Trophoblast cell (in vitro differentiated cells and primary cell): ENCODE results near the gene HCFC2.

Experiments
- DNase-seq, 2 donors: peaks; one replicate each; pipeline ENCODE4 v3.0.0-alpha.2; 2016
- H2AFZ ChIP-seq: 2 replicates; pipeline ENCODE4 v1.6.1; 2013; ENCODE audit warnings: low read length, moderate library complexity, mild to moderate bottlenecking; ENCODE audit not compliant: insufficient read depth, poor library complexity
- H2AK5ac ChIP-seq: 2 replicates; pipeline ENCODE4 v1.6.1; 2013; ENCODE audit warnings: mild to moderate bottlenecking, low read length
- H2BK120ac ChIP-seq: 2 replicates; pipeline ENCODE4 v1.6.1; 2013; ENCODE audit warnings: low read length, mild to moderate bottlenecking, moderate library complexity; ENCODE audit not compliant: insufficient read depth, poor library complexity
- H2BK12ac ChIP-seq: 2 replicates; pipeline ENCODE4 v1.6.1; 2013; ENCODE audit warnings: mild to moderate bottlenecking, low read length, moderate library complexity
- H2BK5ac ChIP-seq: 2 replicates; pipeline ENCODE4 v1.6.1; 2013; ENCODE audit warnings: low read length, low read depth, moderate library complexity, mild to moderate bottlenecking; ENCODE audit not compliant: poor library complexity
- H3K14ac ChIP-seq: 2 replicates; pipeline ENCODE4 v1.6.1; 2013; ENCODE audit warnings: mild to moderate bottlenecking, low read length
- H3K18ac ChIP-seq: 2 replicates; pipeline ENCODE4 v1.6.1; 2013; ENCODE audit warnings: mild to moderate bottlenecking, low read length
- H3K23ac ChIP-seq: 2 replicates; pipeline ENCODE4 v1.6.1; 2013; ENCODE audit warnings: low read length
- H3K27ac ChIP-seq: 2 replicates; pipeline ENCODE4 v1.5.1; 2013; ENCODE audit warnings: low read depth, mild to moderate bottlenecking, inconsistent platforms, low read length, moderate library complexity
- H3K27me3 ChIP-seq: 2 replicates; pipeline ENCODE4 v1.6.1; 2013; ENCODE audit warnings: inconsistent platforms, mild to moderate bottlenecking, low read length, moderate library complexity; ENCODE audit not compliant: insufficient read depth
- H3K36me3 ChIP-seq, 2 experiments: 1 replicate in 1 of 2; 2 replicates in 1 of 2; pipeline ENCODE4 v1.6.1; 2013; ENCODE audit warnings: low read length in 2 of 2, mild to moderate bottlenecking in 2 of 2, moderate library complexity in 1 of 2; ENCODE audit not compliant: insufficient read depth in 2 of 2, control insufficient read depth in 1 of 2
- H3K4ac ChIP-seq: 2 replicates; pipeline ENCODE4 v1.6.1; 2013; ENCODE audit warnings: low read depth, mild to moderate bottlenecking, low read length, moderate library complexity
- H3K4me1 ChIP-seq, 2 experiments: 1 replicate in 1 of 2; 2 replicates in 1 of 2; pipeline ENCODE4 v1.6.1; 2013; ENCODE audit warnings: low read length in 2 of 2, mild to moderate bottlenecking in 2 of 2, moderate library complexity in 1 of 2; ENCODE audit not compliant: insufficient read depth in 2 of 2, control insufficient read depth in 1 of 2
- H3K4me2 ChIP-seq: 2 replicates; pipeline ENCODE4 v1.6.1; 2013; ENCODE audit warnings: inconsistent platforms, mild to moderate bottlenecking, low read length, moderate library complexity
- H3K4me3 ChIP-seq: 2 replicates; pipeline ENCODE4 v1.5.1; 2013; ENCODE audit warnings: mild to moderate bottlenecking, low read depth, low read length, inconsistent platforms
- H3K79me1 ChIP-seq: one replicate; pipeline ENCODE4 v1.6.1; 2013; ENCODE audit warnings: low read length
- H3K79me2 ChIP-seq: 2 replicates; pipeline ENCODE4 v1.6.1; 2013; ENCODE audit warnings: low read length, mild to moderate bottlenecking; ENCODE audit not compliant: control insufficient read depth, insufficient read depth, poor library complexity
- H3K9ac ChIP-seq: 2 replicates; pipeline ENCODE4 v1.6.1; 2013; ENCODE audit warnings: mild to moderate bottlenecking, low read length
- H3K9me3 ChIP-seq: 2 replicates; pipeline ENCODE4 v1.6.1; 2013; ENCODE audit warnings: low read depth, mild to moderate bottlenecking, control low read depth, inconsistent platforms, low read length; ENCODE audit not compliant: insufficient read depth
- H4K12ac ChIP-seq: 2 replicates; pipeline ENCODE4 v1.6.1; 2013; ENCODE audit warnings: low read depth, mild to moderate bottlenecking, low read length, moderate library complexity
- H4K8ac ChIP-seq: 2 replicates; pipeline ENCODE4 v1.6.1; 2013; ENCODE audit warnings: low read depth, mild to moderate bottlenecking, low read length, moderate library complexity
- H4K91ac ChIP-seq: one replicate; pipeline ENCODE4 v1.6.1; 2013; ENCODE audit warnings: low read depth, mild to moderate bottlenecking, low read length, moderate library complexity
- WGBS: extraction: QIAGEN DNeasy Blood & Tissue Kit; methylation state at CpG from one replicate; pipeline ENCODE4 v1.1.7; 2013; ENCODE audit warnings: missing lambda C conversion rate; ENCODE audit not compliant: insufficient read length, insufficient coverage; ENCODE audit errors: extremely low coverage; 5-methylcytosine and 5-hydroxymethylcytosine counted together

HCFC2 gene

DNA sequence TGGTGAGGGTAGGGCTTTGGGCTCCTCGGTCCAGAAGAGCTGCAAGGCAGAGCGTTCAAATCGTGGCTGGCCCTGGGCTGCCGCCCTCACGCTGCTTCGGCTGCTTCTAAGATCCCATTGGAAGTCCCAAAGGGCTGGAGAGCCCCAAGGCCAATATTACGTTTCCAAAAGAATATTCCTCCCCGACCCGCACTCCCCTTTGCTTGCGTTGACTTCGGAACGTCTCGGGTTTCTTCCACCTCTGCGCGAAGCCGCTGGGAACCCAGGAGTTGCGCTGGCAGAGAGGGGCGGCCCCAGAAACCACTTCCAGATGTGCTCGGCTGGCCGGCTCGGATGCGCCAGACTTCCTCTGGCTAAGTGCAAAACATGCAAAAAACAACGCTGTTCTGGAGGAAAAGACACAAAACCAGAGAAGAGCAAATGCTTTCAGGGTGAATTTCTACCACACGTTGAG, 14.4 kb upstream of the HCFC2 start, which contains the start of gene GLT8D2:
Gene GLT8D2 (minus strand): TSS at position 285 of the 454 bp plus-strand sequence. CDS start 30,539 bp downstream, outside the sequence.
- WGBS: no CpG with 5 or more reads among the region's 24 CpGs

DNA sequence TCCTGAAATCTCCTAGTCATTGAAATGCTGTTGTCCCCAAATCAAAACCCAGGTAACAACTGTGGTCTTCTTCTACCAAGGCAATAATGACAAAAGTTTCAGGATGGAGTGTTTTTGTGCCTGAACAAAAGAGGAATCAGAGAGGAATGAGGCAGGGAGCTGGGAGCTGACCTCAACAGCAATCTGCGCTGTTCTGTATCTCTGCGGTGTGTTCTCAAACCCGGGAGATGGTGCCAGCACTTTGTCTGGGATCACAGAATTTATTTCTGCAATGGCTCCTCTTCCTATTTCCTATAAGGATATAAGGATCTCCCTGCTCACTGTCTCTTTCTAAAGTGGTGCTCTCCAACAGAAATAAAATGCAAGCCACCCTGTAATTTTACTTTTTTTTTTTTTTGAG, 13.9 kb upstream of the HCFC2 start:
- H3K23ac ChIP-seq: no peak overlapping the region
- H4K12ac ChIP-seq: no peak overlapping the region
- no peak overlapping the region for H4K8ac ChIP-seq
- peak overlapping the region; percentile 74 for H3K4me2 ChIP-seq
- H4K91ac ChIP-seq: no peak overlapping the region
- no peaks in the 10 kb centered on the region for H3K36me3 ChIP-seq
- H2BK12ac ChIP-seq: no peak overlapping the region
- no peaks in the 10 kb centered on the region for H3K79me2 ChIP-seq
- H3K4me3 ChIP-seq: no peak overlapping the region
- H3K9ac ChIP-seq: no peak overlapping the region
- no peak overlapping the region for H3K18ac ChIP-seq
- no peak overlapping the region for H2BK120ac ChIP-seq
- no peaks in the 10 kb centered on the region for H3K4me1 ChIP-seq
- H2AFZ ChIP-seq: no peak overlapping the region
- no peak overlapping the region for H3K14ac ChIP-seq
- H3K4ac ChIP-seq: no peak overlapping the region
- H3K27me3 ChIP-seq: no peaks in the 10 kb centered on the region
- DNase-seq: no peak
- WGBS: no CpG with 5 or more reads among the region's 3 CpGs
- no peak overlapping the region for H2AK5ac ChIP-seq
- H3K27ac ChIP-seq: no peak overlapping the region
- no peaks in the 10 kb centered on the region for H3K9me3 ChIP-seq
- H2BK5ac ChIP-seq: no peak overlapping the region
- no peaks in the 10 kb centered on the region for H3K79me1 ChIP-seq

More for the DNA sequence above, 14.4 kb upstream of the HCFC2 start, which contains the start of gene GLT8D2:
- no peaks in the 10 kb centered on the region for H3K9me3 ChIP-seq
- H3K4me3 ChIP-seq: peak within 1 kb of the TSS; percentile 50
- no peaks in the 10 kb centered on the region for H3K79me2 ChIP-seq
- no peaks in the 10 kb centered on the region for H3K36me3 ChIP-seq
- no peak within 1 kb of the TSS for H2BK12ac ChIP-seq
- peak within 1 kb of the TSS; percentile 74 for H3K4me2 ChIP-seq
- no peaks in the 10 kb centered on the region for H3K79me1 ChIP-seq
- no peak within 1 kb of the TSS for H4K12ac ChIP-seq
- H3K9ac ChIP-seq: no peak within 1 kb of the TSS
- H2BK120ac ChIP-seq: no peak within 1 kb of the TSS
- peak; percentile 32 to 48 for DNase-seq
- no peaks in the 10 kb centered on the region for H3K27me3 ChIP-seq
- H3K14ac ChIP-seq: no peak within 1 kb of the TSS
- peaks cover 0 to 4% of the 10 kb centered on the region in 2 experiments for H3K4me1 ChIP-seq
- peak within 1 kb of the TSS; percentile 43 for H2AFZ ChIP-seq
- no peak within 1 kb of the TSS for H3K4ac ChIP-seq
- no peak within 1 kb of the TSS for H2BK5ac ChIP-seq
- no peak within 1 kb of the TSS for H4K8ac ChIP-seq
- H2AK5ac ChIP-seq: no peak within 1 kb of the TSS
- no peak within 1 kb of the TSS for H3K27ac ChIP-seq
- no peak within 1 kb of the TSS for H3K18ac ChIP-seq
- no peak within 1 kb of the TSS for H4K91ac ChIP-seq
- no peak within 1 kb of the TSS for H3K23ac ChIP-seq

DNA sequence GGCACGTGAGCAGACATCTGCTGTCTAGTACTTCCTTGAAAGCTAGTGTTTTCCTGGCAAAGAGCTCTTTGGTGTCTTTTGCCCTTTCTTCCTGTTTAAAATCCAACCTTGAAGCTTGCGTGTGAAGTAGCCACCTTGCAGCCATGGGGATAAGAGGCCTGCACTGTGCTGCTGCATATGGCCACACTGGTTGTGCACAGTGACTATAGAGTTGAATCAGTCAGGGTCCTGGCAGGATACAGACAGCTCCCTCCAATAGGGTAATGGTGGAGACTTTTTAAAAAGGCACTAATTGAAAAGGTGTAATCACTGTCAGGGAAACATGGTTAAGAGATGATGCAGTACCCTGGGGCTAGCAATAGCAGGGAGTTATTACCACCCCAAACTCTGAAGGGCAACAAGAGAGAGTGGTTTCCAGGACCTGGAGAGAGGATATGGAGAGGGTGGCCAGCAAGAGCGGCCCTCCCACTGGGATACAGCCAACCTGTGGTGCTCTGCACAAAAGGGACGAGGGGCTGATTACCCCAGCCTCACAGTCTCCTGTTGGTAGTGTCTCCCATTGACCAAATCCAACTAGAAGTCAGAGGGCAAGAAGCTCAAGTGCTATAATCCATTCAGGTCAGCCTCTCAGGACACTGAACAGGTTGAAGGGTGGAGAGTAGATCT, 9.5 kb upstream of the HCFC2 start:
- WGBS: no CpG with 5 or more reads among the region's 4 CpGs
- no peak overlapping the region for H3K27ac ChIP-seq
- H3K4ac ChIP-seq: no peak overlapping the region
- no peak overlapping the region for H2BK5ac ChIP-seq
- H3K27me3 ChIP-seq: no peaks in the 10 kb centered on the region
- H3K9ac ChIP-seq: no peak overlapping the region
- no peaks in the 10 kb centered on the region for H3K79me1 ChIP-seq
- no peak overlapping the region for H3K14ac ChIP-seq
- no peak overlapping the region for H2BK12ac ChIP-seq
- no peak overlapping the region for H2AFZ ChIP-seq
- H3K36me3 ChIP-seq: no peaks in the 10 kb centered on the region
- no peaks in the 10 kb centered on the region for H3K79me2 ChIP-seq
- H3K4me3 ChIP-seq: no peak overlapping the region
- no peaks in the 10 kb centered on the region for H3K9me3 ChIP-seq
- H2BK120ac ChIP-seq: no peak overlapping the region
- H2AK5ac ChIP-seq: no peak overlapping the region
- H3K4me1 ChIP-seq: no peaks in the 10 kb centered on the region
- H4K12ac ChIP-seq: no peak overlapping the region
- H3K23ac ChIP-seq: no peak overlapping the region
- DNase-seq: no peak
- H4K91ac ChIP-seq: no peak overlapping the region
- H4K8ac ChIP-seq: no peak overlapping the region
- no peak overlapping the region for H3K18ac ChIP-seq
- H3K4me2 ChIP-seq: no peak overlapping the region

DNA sequence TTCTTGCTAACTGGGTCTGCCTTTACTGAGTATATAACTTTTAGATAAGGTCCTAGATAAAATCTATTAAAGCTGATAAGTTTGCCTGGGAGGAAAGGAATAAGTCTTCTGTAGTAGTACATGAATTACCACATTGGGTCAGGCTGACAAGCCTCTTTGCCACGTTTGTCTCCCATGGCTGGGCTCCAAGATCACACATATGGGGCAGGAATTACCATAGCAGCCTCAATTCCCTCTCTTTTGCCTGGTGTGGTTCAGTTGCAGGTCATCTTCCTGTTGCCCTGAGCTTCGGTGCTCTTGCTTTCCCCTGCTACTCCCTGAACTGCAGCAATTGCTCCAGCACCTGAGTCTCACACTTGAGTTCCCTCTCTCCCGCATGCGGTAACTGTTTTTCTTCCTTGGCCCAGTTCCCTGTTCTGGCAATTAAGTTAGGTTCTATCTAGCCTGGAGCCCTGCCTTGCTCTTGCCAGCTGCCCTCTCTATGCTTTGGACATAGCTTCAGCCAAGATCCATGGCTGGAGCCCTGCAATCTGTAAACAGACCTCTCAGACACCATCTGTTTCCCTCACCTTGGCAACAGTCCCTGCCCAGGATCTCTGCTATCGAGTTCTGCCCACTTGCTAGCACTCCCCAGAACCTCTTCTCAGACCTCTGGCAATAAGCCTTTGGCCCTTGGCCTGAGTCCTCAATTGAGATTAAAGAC, 8.5 kb upstream of the HCFC2 start:
- H3K9me3 ChIP-seq: no peaks in the 10 kb centered on the region
- H3K18ac ChIP-seq: no peak overlapping the region
- no peaks in the 10 kb centered on the region for H3K4me1 ChIP-seq
- H2BK120ac ChIP-seq: no peak overlapping the region
- no peak overlapping the region for H4K12ac ChIP-seq
- no peak overlapping the region for H3K23ac ChIP-seq
- no CpG with 5 or more reads among the region's 5 CpGs for WGBS
- no peak overlapping the region for H3K4me2 ChIP-seq
- no peak overlapping the region for H3K27ac ChIP-seq
- no peak overlapping the region for H3K14ac ChIP-seq
- H3K4ac ChIP-seq: no peak overlapping the region
- H4K8ac ChIP-seq: no peak overlapping the region
- H2AFZ ChIP-seq: no peak overlapping the region
- no peak overlapping the region for H4K91ac ChIP-seq
- H3K4me3 ChIP-seq: no peak overlapping the region
- no peaks in the 10 kb centered on the region for H3K36me3 ChIP-seq
- no peak overlapping the region for H2BK12ac ChIP-seq
- DNase-seq: no peak
- no peak overlapping the region for H2AK5ac ChIP-seq
- no peaks in the 10 kb centered on the region for H3K79me1 ChIP-seq
- no peaks in the 10 kb centered on the region for H3K79me2 ChIP-seq
- H2BK5ac ChIP-seq: no peak overlapping the region
- no peak overlapping the region for H3K9ac ChIP-seq
- no peaks in the 10 kb centered on the region for H3K27me3 ChIP-seq
